ENCODE measurements around the gene MLANA.

DNA sequence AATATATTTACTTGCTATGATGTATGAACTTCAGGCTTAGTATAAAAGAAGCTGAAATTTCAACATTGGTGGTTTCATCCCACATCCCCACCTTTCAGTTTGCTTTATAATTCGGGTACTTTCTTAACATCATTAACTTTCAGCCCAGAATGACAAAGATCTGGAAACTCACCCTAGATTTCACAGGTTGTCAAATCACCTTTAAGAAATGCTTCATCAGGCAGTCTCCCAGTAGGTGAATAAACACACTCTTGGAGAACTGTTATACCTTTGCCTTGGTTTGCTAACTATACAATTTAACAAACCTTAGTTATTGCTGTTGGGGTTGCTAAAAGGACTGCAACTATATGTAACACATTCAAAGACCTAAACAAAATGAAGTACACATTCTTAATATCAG, 54.4 kb downstream of the MLANA start:
- TF ChIP-seq, protein P1, sequence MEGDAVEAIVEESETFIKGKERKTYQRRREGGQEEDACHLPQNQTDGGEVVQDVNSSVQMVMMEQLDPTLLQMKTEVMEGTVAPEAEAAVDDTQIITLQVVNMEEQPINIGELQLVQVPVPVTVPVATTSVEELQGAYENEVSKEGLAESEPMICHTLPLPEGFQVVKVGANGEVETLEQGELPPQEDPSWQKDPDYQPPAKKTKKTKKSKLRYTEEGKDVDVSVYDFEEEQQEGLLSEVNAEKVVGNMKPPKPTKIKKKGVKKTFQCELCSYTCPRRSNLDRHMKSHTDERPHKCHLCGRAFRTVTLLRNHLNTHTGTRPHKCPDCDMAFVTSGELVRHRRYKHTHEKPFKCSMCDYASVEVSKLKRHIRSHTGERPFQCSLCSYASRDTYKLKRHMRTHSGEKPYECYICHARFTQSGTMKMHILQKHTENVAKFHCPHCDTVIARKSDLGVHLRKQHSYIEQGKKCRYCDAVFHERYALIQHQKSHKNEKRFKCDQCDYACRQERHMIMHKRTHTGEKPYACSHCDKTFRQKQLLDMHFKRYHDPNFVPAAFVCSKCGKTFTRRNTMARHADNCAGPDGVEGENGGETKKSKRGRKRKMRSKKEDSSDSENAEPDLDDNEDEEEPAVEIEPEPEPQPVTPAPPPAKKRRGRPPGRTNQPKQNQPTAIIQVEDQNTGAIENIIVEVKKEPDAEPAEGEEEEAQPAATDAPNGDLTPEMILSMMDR (conservative IDR thresholded peaks at IDR 0.05; ENCODE audit: low read length), result no peak
- TF ChIP-seq EZH2phosphoT487 (IDR thresholded peaks at IDR 0.05; ENCODE audit: borderline replicate concordance), result no peak
